Activated T-cell treated with anti-CD3 and anti-CD28 coated beads, Interleukin-2, amount 50 U/mL, for 24 hours (primary cell): ENCODE data around the gene DNAJC7.
"Not testable (repeated sequence)": the region's sequence is repeated elsewhere in the genome, so short reads cannot be mapped to it uniquely, and the experiment has no call there.

ENCODE experiments used
- DNase-seq: peaks from one replicate; pipeline ENCODE4 v3.0.0-alpha.2; 2020
- H3K27ac Mint-ChIP-seq: 2 replicates; pipeline ENCODE4 v1.8.0; 2020; ENCODE audit warnings: mild to moderate bottlenecking, mixed read lengths
- H3K27me3 Mint-ChIP-seq: 2 replicates; pipeline ENCODE4 v1.8.0; 2020; ENCODE audit warnings: mixed read lengths
- H3K36me3 Mint-ChIP-seq: 2 replicates; pipeline ENCODE4 v1.8.0; 2020; ENCODE audit warnings: low read depth, mixed read lengths
- H3K4me1 Mint-ChIP-seq: 2 replicates; pipeline ENCODE4 v1.8.0; 2020; ENCODE audit warnings: low read depth, mixed read lengths
- H3K4me3 Mint-ChIP-seq: 2 replicates; pipeline ENCODE4 v1.8.0; 2020; ENCODE audit warnings: mild to moderate bottlenecking, moderate library complexity, mixed read lengths
- H3K9me3 Mint-ChIP-seq: 2 replicates; pipeline ENCODE4 v1.8.0; 2020; ENCODE audit warnings: mixed read lengths

Gene DNAJC7

DNA sequence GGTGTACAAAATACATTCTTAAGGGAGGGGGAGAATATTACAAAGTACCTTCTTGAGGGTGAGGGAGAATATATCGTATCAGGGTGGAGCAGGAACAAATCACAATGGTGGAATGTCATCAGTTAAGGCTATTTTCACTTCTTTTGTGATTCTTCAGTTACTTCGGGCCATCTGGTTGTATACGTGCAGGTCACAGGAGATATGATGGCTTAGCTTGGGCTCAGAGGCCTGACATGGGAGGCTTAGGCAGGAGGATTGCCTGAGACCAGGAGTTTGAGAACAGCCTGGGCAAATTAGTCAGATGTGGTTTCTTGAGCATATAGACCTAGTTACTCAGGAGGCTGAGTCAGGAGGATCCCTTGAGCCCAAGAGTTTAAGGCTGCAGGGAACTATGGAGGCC, 73.7 kb downstream of the DNAJC7 start:
- DNase-seq: no peak
- no peaks in the 10 kb centered on the region for H3K27me3 Mint-ChIP-seq
- H3K36me3 Mint-ChIP-seq: no peaks in the 10 kb centered on the region
- no peak overlapping the region for H3K27ac Mint-ChIP-seq
- H3K4me3 Mint-ChIP-seq: no peak overlapping the region
- no peaks in the 10 kb centered on the region for H3K4me1 Mint-ChIP-seq
- no peaks in the 10 kb centered on the region for H3K9me3 Mint-ChIP-seq

DNA sequence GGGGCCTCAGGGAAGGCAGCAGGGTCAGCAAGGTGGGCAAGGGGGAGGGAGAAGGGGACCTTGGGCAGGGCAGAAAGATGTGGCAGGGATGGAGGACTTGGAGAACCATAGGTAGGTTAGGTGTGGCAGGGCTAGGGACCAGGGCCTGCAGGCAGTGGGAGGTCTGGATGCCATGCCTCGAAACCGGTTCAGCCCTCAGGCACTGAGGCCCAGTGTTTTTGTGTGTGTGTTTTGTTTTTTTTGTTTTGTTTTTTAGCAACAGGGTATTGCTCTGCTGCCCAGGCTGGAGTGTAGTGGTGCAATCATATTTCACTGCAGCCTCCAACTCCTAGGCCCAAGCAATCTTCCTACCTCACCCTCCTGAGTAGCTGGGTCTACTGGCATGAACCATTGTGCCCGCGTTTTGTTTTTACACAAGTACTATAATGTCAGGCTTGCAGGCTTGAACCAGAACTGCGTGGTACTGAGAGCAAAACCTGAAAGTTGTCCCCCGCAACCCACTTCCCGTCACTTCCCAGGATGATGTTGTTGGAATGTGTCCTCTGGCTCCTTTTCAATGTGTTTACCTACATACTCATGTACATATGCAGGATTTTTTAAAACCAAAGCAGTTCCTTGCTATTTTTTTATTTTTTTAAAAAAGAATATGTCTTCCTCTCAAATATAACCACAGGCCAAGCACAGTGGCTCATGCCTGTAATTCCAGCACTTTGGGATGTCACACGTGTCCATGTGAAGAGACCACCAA, 74.4 kb downstream of the DNAJC7 start:
- Mint-ChIP-seq H3K36me3 (no peaks in the 10 kb centered on the region), H3K27ac (no peak overlapping the region), H3K27me3 (no peaks in the 10 kb centered on the region), H3K4me3 (no peak overlapping the region), H3K9me3 (no peaks in the 10 kb centered on the region), H3K4me1 (no peaks in the 10 kb centered on the region)
- no peak for DNase-seq

DNA sequence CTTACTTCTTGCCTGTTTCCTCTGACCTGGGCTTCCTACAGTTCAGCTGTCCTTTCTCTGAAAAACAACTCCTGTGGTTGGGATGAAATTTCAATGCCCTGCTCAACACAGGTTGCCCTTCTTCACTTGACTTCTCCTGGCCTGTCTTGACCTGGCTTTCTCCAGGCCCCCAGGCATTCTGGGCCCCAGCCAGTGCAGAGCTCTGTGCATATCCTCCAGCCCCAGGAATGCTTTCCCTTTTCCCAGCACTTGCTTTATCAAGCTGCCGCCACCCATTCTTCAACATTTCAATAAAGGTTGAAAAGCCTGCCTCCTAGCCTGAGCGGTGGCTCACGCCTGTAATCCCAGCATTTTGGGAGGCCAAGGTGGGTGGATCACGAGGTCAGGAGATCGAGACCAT, 76.1 kb downstream of the DNAJC7 start:
- H3K4me3 Mint-ChIP-seq: no peak overlapping the region
- no peak for DNase-seq
- no peak overlapping the region for H3K27ac Mint-ChIP-seq
- no peaks in the 10 kb centered on the region for H3K9me3 Mint-ChIP-seq
- no peaks in the 10 kb centered on the region for H3K27me3 Mint-ChIP-seq
- no peaks in the 10 kb centered on the region for H3K36me3 Mint-ChIP-seq
- H3K4me1 Mint-ChIP-seq: no peaks in the 10 kb centered on the region

DNA sequence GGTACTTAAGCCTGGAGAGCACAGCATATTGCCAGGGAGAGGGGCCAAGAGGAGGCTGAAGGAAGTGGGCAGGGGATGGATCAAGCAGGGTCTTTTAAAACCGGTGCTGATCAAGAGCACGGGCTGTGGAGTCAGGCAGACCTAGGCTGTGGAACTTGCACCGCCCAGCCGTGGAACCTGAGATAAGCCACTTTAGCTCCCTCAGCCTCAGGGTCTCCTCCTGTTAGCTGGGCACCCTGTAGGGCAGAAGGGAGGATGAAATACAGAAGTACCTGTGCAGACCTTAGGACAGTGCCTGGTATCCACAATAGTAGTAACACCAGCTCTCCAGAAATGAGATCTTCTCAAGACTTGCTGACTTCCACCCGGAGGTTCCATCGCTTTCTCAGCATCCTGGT, 77.5 kb downstream of the DNAJC7 start:
- Mint-ChIP-seq H3K36me3 (no peaks in the 10 kb centered on the region), H3K4me1 (no peaks in the 10 kb centered on the region), H3K27me3 (no peaks in the 10 kb centered on the region), H3K27ac (no peak overlapping the region), H3K9me3 (no peaks in the 10 kb centered on the region), H3K4me3 (no peak overlapping the region)
- no peak for DNase-seq

DNA sequence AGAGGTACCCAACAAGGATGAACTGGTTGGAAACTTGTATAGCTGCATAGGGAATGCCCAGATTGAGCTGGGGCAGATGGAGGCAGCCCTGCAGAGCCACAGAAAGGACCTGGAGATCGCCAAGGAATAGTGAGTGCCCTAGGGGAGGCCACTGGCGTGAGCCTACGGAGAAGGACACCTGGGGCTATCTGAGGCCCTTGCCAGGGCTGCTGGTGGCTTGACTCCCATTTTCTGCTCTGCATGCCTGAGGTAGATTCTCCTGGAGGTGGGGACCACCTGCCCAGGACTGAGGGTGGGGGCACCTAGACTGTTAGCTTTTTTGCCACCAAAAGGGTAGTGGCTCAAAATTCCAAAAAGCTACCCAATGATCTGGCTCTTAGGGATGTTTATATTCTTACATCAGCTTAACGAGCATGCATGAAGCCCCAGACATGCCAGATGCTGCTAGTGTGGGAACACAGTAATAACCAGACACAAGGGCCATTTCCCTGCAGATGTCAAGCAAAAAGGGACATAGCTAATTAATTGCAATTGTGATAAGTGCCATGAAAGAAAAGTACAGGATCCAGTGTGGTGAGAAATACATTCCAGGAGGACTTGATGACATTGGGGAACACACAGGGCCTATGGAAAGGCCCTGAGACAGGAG, 78.1 kb downstream of the DNAJC7 start:
- DNase-seq: no peak
- H3K36me3 Mint-ChIP-seq: no peaks in the 10 kb centered on the region
- H3K9me3 Mint-ChIP-seq: no peaks in the 10 kb centered on the region
- H3K27me3 Mint-ChIP-seq: no peaks in the 10 kb centered on the region
- no peaks in the 10 kb centered on the region for H3K4me1 Mint-ChIP-seq
- H3K4me3 Mint-ChIP-seq: no peak overlapping the region
- no peak overlapping the region for H3K27ac Mint-ChIP-seq

DNA sequence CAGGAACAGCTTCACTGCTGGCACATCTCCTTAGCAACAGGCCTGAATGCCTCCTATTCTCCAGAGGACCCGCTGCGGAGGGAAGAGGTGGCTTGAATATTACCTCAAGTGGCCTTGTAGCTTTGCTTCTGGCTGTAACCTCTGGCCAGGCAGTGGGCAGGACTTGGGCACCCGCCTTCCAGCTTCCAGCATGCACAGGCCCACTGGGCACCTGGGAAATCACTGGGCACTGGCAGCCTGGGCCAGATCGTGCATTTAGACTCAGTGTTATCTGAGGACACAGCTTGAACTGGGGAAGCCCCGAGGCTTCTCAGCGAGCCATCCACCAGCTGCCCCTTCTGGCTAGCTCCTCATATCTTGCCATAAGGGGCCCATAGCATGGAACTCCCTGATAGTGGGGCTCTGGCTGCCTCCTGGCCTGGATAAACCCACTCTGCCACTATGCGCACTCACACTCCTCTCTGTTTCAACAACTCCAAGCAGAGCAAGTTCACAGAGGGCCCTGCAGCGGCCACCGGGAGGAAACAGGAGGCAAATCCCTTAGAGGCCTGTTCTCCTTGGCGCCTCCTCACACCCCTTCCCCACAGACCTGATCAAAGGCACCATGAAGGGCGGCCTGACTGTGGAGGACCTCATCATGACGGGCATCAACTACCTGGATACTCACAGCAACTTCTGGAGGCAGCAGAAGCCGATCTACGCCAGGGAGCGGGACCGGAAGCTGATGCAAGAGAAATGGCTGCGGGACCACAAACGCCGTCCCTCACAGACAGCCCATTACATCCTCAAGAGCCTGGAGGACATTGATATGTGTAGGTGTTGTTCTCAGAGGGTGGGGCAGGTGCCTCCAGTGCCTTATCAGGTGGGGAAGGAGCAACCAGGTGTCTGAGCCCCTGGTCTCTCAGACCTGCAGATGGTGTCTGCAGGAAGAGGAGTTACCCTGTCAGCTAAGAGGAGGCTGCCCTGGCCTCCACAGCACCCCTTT, 79.0 kb downstream of the DNAJC7 start:
- H3K4me1 Mint-ChIP-seq: no peaks in the 10 kb centered on the region
- no peak for DNase-seq
- H3K9me3 Mint-ChIP-seq: no peaks in the 10 kb centered on the region
- H3K4me3 Mint-ChIP-seq: no peak overlapping the region
- no peaks in the 10 kb centered on the region for H3K36me3 Mint-ChIP-seq
- H3K27me3 Mint-ChIP-seq: no peaks in the 10 kb centered on the region
- no peak overlapping the region for H3K27ac Mint-ChIP-seq

DNA sequence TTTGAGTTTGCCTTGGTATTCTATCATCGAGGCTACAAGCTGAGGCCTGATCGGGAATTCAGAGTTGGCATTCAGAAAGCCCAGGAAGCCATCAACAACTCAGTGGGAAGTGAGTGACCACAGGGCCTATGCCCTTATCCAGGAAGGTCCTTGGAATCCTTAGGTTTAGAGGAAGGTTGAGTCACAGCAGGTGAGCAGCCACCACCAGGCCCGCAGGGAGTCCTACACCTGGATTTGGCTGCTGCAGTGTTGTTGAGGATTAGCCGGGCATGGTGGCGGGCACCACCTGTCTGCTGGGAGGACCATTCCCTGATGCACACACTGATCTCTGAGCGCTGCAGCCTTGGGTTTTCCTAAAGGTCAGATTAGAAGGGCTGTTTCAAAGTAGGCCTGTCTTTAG, 81.6 kb downstream of the DNAJC7 start:
- Mint-ChIP-seq H3K36me3 (no peaks in the 10 kb centered on the region), H3K4me3 (no peak overlapping the region), H3K4me1 (peaks cover 8% of the 10 kb centered on the region), H3K9me3 (no peaks in the 10 kb centered on the region), H3K27me3 (no peaks in the 10 kb centered on the region), H3K27ac (no peak overlapping the region)
- DNase-seq: no peak

DNA sequence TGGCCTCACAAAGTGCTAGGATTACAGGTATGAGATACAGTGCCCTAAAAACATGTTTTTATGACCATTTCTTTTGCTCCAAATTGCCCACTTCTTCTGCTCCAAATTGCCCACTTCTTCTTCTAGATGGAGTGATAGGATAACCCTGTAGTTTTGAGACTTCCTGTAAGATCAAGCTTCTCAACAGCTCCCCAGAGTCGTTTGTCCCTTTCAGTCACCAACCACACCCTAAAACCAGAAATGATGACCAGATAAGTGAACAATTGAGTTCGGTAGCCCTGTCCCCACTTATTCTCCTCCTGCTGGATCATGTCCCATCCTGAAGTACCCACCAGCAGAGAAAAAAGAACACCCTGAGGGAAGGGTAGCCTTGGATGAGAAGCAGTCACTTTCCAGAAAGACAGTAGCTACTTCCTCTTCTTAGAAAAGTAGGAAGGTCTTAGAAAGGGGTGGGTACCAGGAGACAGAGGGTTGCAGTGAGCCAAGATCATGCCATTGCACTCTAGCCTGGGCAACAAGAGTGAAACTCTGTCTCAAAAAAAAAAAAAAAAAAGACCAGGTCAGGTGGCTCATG, 84.3 kb downstream of the DNAJC7 start:
- DNase-seq: no peak
- no peak overlapping the region for H3K27ac Mint-ChIP-seq
- H3K4me3 Mint-ChIP-seq: no peak overlapping the region
- no peaks in the 10 kb centered on the region for H3K9me3 Mint-ChIP-seq
- no peaks in the 10 kb centered on the region for H3K27me3 Mint-ChIP-seq
- H3K36me3 Mint-ChIP-seq: peaks cover 8% of the 10 kb centered on the region
- H3K4me1 Mint-ChIP-seq: peaks cover 23% of the 10 kb centered on the region

DNA sequence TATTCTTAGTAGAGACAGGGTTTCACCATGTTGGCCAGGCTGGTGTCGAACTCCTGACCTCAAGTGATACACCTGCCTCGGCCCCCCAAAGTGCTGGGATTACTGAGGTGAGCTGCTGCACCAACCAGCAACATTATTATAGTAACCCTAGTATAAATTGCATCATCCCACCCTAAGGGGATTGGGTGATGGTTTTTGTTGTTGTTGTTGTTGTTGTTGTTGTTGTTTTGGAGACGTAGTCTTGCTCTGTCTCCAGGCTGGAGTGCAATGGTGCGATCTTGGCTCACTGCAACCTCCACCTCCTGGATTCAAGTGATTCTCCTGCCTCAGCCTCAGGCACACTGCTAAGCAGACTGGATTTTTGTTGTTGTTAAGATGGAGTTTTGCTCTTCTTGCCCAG, 85.5 kb downstream of the DNAJC7 start:
- H3K9me3 Mint-ChIP-seq, H3K4me3 Mint-ChIP-seq, H3K27me3 Mint-ChIP-seq, H3K27ac Mint-ChIP-seq, H3K36me3 Mint-ChIP-seq, DNase-seq: not testable (repeated sequence)
- H3K4me1 Mint-ChIP-seq: peaks cover 23% of the 10 kb centered on the region

DNA sequence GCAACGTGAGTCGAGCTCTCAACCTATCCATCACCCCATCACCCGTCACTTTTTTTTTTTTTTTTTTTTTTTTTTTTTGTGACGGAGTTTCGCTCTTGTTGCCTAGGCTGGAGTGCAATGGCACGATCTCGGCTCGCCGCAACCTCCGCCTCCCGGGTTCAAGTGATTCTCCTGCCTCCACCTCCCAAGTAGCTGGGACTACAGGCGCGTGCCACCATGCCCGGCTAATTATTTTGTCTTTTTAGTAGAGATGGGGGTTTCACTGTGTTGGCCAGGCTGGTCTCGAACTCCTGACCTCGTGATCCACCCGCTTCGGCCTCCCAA, 86.4 kb downstream of the DNAJC7 start:
- peaks cover 23% of the 10 kb centered on the region for H3K4me1 Mint-ChIP-seq
- not testable (repeated sequence) for DNase-seq, H3K36me3 Mint-ChIP-seq, H3K27me3 Mint-ChIP-seq, H3K9me3 Mint-ChIP-seq
- peak overlapping the region; percentile 97 for H3K27ac Mint-ChIP-seq
- H3K4me3 Mint-ChIP-seq: peak overlapping the region; percentile 94

DNA sequence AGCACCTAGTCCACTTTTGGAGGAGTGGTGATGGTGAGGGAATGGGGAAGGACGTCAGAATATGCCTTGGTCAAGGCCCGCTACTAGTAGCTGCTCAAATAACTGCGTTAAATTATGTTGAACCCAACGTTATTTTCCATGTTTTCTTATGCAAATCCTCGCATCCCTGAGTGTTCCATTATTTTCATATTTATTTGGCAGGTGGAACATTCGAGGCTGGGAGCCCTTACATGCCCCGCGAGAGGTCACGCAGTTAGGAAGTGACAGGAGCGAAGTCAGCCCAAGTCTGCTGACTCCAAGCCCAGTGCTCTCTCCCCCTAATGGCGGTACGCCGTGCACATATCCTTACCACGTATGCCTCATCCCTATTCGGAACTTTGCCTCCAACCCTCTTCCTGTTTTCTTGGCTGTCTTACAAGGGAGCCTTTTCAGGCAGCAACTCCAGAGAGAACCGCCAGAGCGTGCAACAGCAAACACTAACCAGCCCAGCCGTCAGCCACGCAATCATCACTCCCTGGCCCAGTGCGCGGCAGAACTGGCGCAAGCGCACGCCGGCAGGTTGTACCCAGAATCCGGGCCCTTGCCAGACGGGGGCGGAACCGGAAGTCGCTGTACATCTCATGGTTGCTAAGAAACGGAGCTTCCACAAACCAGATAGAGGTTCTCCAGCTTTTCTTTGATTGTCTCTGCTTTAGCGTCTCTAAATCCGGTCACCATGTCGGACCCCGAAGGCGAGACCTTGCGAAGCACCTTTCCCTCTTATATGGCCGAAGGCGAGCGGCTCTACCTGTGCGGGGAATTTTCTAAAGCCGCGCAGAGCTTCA, 87.0 kb downstream of the DNAJC7 start, which contains the start of gene ODAD4:
TSS of gene ODAD4 (plus strand) at position 609 of the 824 bp plus-strand sequence. CDS start at position 716, 107 bp downstream.
- no peaks in the 10 kb centered on the region for H3K9me3 Mint-ChIP-seq
- peak within 1 kb of the TSS; percentile 97 for H3K27ac Mint-ChIP-seq
- no peaks in the 10 kb centered on the region for H3K27me3 Mint-ChIP-seq
- peaks cover 23% of the 10 kb centered on the region for H3K4me1 Mint-ChIP-seq
- peak; percentile 95 for DNase-seq
- peak within 1 kb of the TSS; percentile 94 for H3K4me3 Mint-ChIP-seq
- H3K36me3 Mint-ChIP-seq: peaks cover 8% of the 10 kb centered on the region

DNA sequence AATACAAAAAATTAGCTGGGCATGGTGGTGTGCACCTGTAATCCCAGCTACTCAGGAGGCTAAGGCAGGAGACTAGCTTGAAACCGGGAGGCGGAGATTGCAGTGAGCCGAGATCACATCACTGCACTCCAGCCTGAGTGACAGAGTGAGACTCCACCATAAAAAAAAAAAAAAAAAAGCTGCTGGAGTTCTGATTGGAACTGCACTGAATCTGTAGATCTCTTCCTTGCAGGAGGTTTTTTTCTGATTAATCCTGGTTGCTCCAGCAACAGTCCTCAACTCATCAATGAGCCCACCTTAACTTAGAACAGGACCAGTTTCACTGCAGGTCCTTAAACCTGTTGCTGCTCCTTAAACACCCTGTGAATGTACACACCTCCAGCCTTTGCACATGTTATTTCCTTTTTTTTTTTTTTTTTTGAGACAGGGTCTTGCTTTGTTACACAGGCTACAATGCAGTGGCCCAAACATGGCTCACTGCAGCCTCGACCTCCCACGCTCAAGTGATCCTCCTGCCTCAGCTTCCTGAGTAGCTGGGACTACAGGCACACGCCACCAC, 88.5 kb downstream of the DNAJC7 start:
- H3K9me3 Mint-ChIP-seq: no peaks in the 10 kb centered on the region
- no peaks in the 10 kb centered on the region for H3K27me3 Mint-ChIP-seq
- H3K36me3 Mint-ChIP-seq: peaks cover 8% of the 10 kb centered on the region
- H3K4me1 Mint-ChIP-seq: peaks cover 23% of the 10 kb centered on the region
- no peak for DNase-seq
- peak overlapping the region; percentile 97 for H3K27ac Mint-ChIP-seq
- peak overlapping the region; percentile 94 for H3K4me3 Mint-ChIP-seq
